Psoas muscle (tissue), 8 donors: Measurements from ENCODE around the gene HGFAC. TPM values are rescaled to one million over a fixed set of nuclear protein-coding genes. Genes with fewer than 3 reads are reported as not detected.
A peak's percentile ranks its signal among the peaks of the same experiment; 100 is the strongest.

Source experiments
- ATAC-seq, 4 donors: fragments of 200-7000 bp; cut with Tn5 transposase; one replicate each; pipeline ENCODE4 v1.9.1; 2020; ENCODE audit warnings: moderate library complexity in 3 of 4, mild to moderate bottlenecking in 2 of 4
- DNase-seq, 2 donors: peaks; one replicate each; pipeline ENCODE4 v3.0.0-alpha.2; 2020
- H3K27ac ChIP-seq: fragments of 200-600 bp; one replicate; pipeline ENCODE4 v1.8.0; 2022
- H3K27me3 ChIP-seq, 3 donors: fragments of 200-600 bp in 1 of 3; one replicate each; pipeline versions ENCODE4 v1.6.1 to v1.8.0; 2013 to 2022; ENCODE audit warnings: low read length in 2 of 3, mild to moderate bottlenecking in 2 of 3, moderate library complexity in 1 of 3; ENCODE audit not compliant: insufficient read depth in 3 of 3
- H3K36me3 ChIP-seq, 2 donors: fragments of 200-600 bp in 1 of 2; one replicate each; pipeline versions ENCODE4 v1.6.1 to v1.8.0; 2013 to 2022; ENCODE audit warnings: low read depth in 1 of 2, mild to moderate bottlenecking in 1 of 2, moderate library complexity in 1 of 2; ENCODE audit not compliant: insufficient read depth in 1 of 2
- H3K4me1 ChIP-seq: fragments of 200-600 bp; one replicate; pipeline ENCODE4 v1.8.0; 2022
- H3K4me3 ChIP-seq: fragments of 200-600 bp; one replicate; pipeline ENCODE4 v1.8.0; 2022; ENCODE audit warnings: mild to moderate bottlenecking
- H3K9me3 ChIP-seq: fragments of 200-600 bp; one replicate; pipeline ENCODE4 v1.8.0; 2022
- CTCF ChIP-seq: fragments of 200-600 bp; IDR thresholded peaks from one replicate; pipeline ENCODE4 v1.8.0; 2022; ENCODE audit warnings: antibody characterized with exemption
- WGBS, 3 donors: extraction: QIAGEN DNeasy Blood & Tissue Kit; methylation state at CpG; one replicate each; pipeline versions ENCODE4 v1.1.6 to v1.1.7; 2013; 5-methylcytosine and 5-hydroxymethylcytosine counted together
- intact Hi-C, 2 donors: fragments of 100-400 bp; cut with DNase I; formaldehyde crosslinking; loops; one replicate each; pipeline versions ENCODE4 v1.11.0 to v1.14.2; 2022
- polyA plus RNA-seq, 3 donors: library from polyadenylated mRNA; stranded (reverse); fragments of 200-250 nt; gene quantifications; one replicate each; pipeline ENCODE4 v1.2.3, GENCODE V29; 2013
- total RNA-seq, 4 donors: library from RNA; stranded (reverse); fragmentation: NEBNext Ultra II Directional in 2 of 4; extraction: Animal tissue kit (Norgen Biotek cat#: 25700) in 2 of 4; gene quantifications; one replicate each; pipeline versions ENCODE4 v1.2.1 to v1.2.4, GENCODE V29; 2021 to 2023
- donor health status: healthy with polysubstance abuse.
- donor health status: DM: no; HTN: no; CAD: no; lungs with moderate emphysema.
- donor health status: Bipolar disorder and iron deficiency.
- donor health status: healthy.
- donor health status: DM: yes; HTN: yes; CAD: no.
- donor health status: DM: no; HTN: no; CAD: no.
- donor health status: DM: no; HTN: no; CAD: no.
- donor health status: DM: yes; HTN: yes; CAD: no.

HGFAC gene
- total and polyA plus RNA-seq, 7 donors: 0.09 to 1.2 (median 0.39) TPM; not detected in 1

DNA sequence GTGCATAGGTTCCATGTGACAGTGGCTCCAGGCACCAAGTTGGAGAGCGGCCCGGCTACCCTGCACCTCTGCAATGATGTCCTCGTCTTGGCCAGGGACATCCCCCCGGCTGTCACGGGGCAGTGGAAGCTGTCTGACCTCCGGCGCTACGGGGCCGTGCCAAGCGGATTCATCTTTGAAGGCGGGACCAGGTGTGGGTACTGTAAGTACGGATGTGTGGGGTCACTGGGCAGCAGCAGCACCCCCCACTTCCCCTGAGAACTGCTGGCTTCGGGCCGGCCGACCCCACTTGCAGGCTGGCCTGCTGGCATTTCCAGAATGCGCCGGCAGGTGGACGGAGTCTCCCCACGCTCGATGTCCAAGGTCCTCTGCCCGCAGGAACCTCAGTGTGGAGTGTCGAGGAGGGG, 34.6 kb downstream of the HGFAC start:
- Histone ChIP-seq H3K4me1 (peaks cover 26% of the 10 kb centered on the region), H3K27ac (no peak overlapping the region), H3K36me3 (peaks cover 0 to 7% of the 10 kb centered on the region in 2 donors), H3K9me3 (no peaks in the 10 kb centered on the region), H3K27me3 (no peaks in the 10 kb centered on the region), H3K4me3 (no peak overlapping the region)
- ATAC-seq (no peak), DNase-seq (peak; percentile 8 to 39)
- TF ChIP-seq CTCF: no peak
- WGBS, 3 donors: 82 to 85% (median 83%) methylated on average over 22 of the region's 22 CpGs
- intact Hi-C loops: no loop called here

GRCh38 chr4:3476936-3477749, 35.4 kb downstream of the HGFAC start:
- WGBS, 3 donors: 74 to 86% (median 78%) methylated on average over 27 of the region's 27 CpGs
- TF ChIP-seq CTCF: no peak
- no peak for ATAC-seq
- H3K36me3 ChIP-seq: peaks cover 0 to 7% of the 10 kb centered on the region in 2 donors
- H3K4me1 ChIP-seq: peaks cover 34% of the 10 kb centered on the region
- H3K4me3 ChIP-seq: no peak overlapping the region
- H3K27me3 ChIP-seq: no peaks in the 10 kb centered on the region
- H3K27ac ChIP-seq: no peak overlapping the region
- peak; percentile 6 to 44 for DNase-seq
- H3K9me3 ChIP-seq: no peaks in the 10 kb centered on the region
- intact Hi-C loops: no loop called here

DNA sequence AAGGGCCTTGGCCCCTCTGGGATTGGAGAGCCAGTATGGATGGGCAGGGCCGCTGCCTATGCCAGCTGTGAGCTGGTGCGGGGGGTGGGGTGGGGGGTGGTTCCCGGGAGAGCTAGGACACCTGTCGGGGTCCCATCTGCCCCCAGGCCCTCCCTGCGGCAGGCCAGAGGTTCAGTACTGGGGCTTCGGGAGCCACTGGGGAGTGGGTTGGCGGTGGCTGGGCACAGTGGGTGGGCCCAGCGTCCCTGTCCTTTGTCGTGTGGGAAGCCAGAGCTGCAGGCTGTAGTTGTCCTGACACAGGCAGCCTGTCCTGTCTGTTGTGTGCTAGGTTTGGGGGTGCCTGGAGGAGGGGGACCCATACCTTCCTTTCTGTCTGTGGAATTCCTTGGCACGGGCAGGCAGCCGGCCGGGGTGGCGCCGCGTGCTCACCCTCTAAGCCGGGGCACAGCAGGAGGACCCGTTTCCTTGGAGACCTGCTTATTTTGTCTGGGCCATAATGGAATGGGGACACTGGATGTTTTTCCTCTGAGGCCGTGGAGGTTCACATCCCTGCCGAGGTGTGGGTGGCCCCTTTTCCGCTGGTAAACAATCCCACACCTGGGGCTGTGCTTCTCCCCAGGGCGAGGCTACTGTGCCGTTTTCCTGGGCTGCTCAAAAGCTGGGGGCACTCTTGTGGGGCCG, 36.1 kb downstream of the HGFAC start:
- ATAC-seq (no peak), DNase-seq (peak; percentile 7 to 39)
- Histone ChIP-seq H3K4me1 (peaks cover 40% of the 10 kb centered on the region), H3K9me3 (no peaks in the 10 kb centered on the region), H3K27me3 (no peaks in the 10 kb centered on the region), H3K27ac (no peak overlapping the region), H3K4me3 (no peak overlapping the region), H3K36me3 (peaks cover 0 to 7% of the 10 kb centered on the region in 2 donors)
- WGBS, 3 donors: 65 to 77% (median 74%) methylated on average over 23 of the region's 23 CpGs
- TF ChIP-seq CTCF: no peak
- intact Hi-C loops: no loop called here

- Histone ChIP-seq H3K9me3 (no peaks in the 10 kb centered on the region), H3K27ac (no peak overlapping the region), H3K27me3 (no peaks in the 10 kb centered on the region), H3K36me3 (peaks cover 0 to 7% of the 10 kb centered on the region in 2 donors), H3K4me1 (peaks cover 35% of the 10 kb centered on the region), H3K4me3 (no peak overlapping the region)
- 86 to 93% (median 87%) methylated on average over 32 to 35 of the region's 35 CpGs for WGBS, 3 donors
- peak; percentile 12 to 45 for DNase-seq
- intact Hi-C loops: no loop called here
- ATAC-seq: no peak
- TF ChIP-seq CTCF: no peak
Measured at GRCh38 chr4:3478446-3479357, 36.9 kb downstream of the HGFAC start.
